HepG2 (cell line): ENCODE results near the gene GPC6. TPM values are rescaled to one million over a fixed set of nuclear protein-coding genes. Genes with fewer than 3 reads are reported as not detected.

Experiments used
- ATAC-seq: fragments of 200-7000 bp; cut with Tn5 transposase; 3 replicates; pipeline ENCODE4 v1.9.1; 2020; ENCODE audit warnings: mild to moderate bottlenecking, moderate library complexity
- BruUV-seq: library from RNA; stranded (reverse); fragments of 400-500 nt; replicated peaks from 2 replicates; lab custom pipeline; 2021; lab: Mats Ljungman, UMichigan
- CTCF ChIA-PET: fragments of 300-600 bp; formaldehyde crosslinking; extraction: SDS; loops from one replicate; lab custom pipeline; 2021; ENCODE audit warnings: low total read pairs, inconsistent platforms, low intra/inter-chr PET ratio; lab: Yijun Ruan, JAX
- POLR2A ChIA-PET: fragments of 350-600 bp; sonication (Branson Sonifier 250); formaldehyde crosslinking; loops from one replicate; lab custom pipeline; 2020; ENCODE audit warnings: antibody characterized with exemption, inconsistent platforms; lab: Yijun Ruan, JAX
- DNase-seq: peaks from one replicate; pipeline ENCODE4 v3.0.0-alpha.2; 2015; ENCODE audit warnings: low spot score
- FAIRE-seq: peaks from 3 replicates; lab custom pipeline; 2011; peaks lifted over from hg19 to GRCh38; lab: Jason Lieb, UNC
- H2AFZ ChIP-seq: one replicate; pipeline ENCODE4 v1.6.1; 2011; ENCODE audit warnings: low read length, inconsistent platforms
- H3K27ac ChIP-seq: fragments of 300-600 bp; 3 replicates; pipeline ENCODE4 v1.8.0; 2011; ENCODE audit warnings: mixed run types, mild to moderate bottlenecking, mixed read lengths, low read length, inconsistent platforms; ENCODE audit not compliant: insufficient read depth; ENCODE audit errors: extremely low read length
- H3K27me3 ChIP-seq, 2 experiments: fragments of 200-600 bp in 1 of 2; 2 replicates in 1 of 2; 3 replicates in 1 of 2; pipeline versions ENCODE4 v1.6.0 to v1.8.0; 2011; ENCODE audit warnings: low read length in 2 of 2, mild to moderate bottlenecking in 2 of 2, moderate library complexity in 2 of 2, inconsistent platforms in 1 of 2; ENCODE audit not compliant: insufficient read depth in 2 of 2, control insufficient read depth in 1 of 2
- H3K36me3 ChIP-seq, 2 experiments: fragments of 200-600 bp in 1 of 2; replicated peaks in 1 of 2; 2 replicates in 1 of 2; 3 replicates in 1 of 2; pipeline versions ENCODE4 v1.5.1 to v1.8.0; 2011; ENCODE audit warnings: low read length in 2 of 2, inconsistent platforms in 1 of 2; ENCODE audit not compliant: insufficient read depth in 2 of 2, control insufficient read depth in 1 of 2
- H3K4me1 ChIP-seq: 2 replicates; pipeline ENCODE4 v1.5.1; 2012; ENCODE audit warnings: low read length, inconsistent platforms; ENCODE audit not compliant: insufficient read depth
- H3K4me2 ChIP-seq: 2 replicates; pipeline ENCODE4 v1.6.0; 2011; ENCODE audit warnings: low read depth, low read length, inconsistent platforms
- H3K4me3 ChIP-seq, 3 experiments: fragments of 200-600 bp in 1 of 3; sonication (generic), shearing (Covaris generic) in 1 of 3; replicated peaks in 1 of 3; 2 replicates each; pipeline ENCODE4 v1.5.1; 2011 to 2016; ENCODE audit warnings: low read length in 3 of 3, inconsistent platforms in 2 of 3, low read depth in 2 of 3, mild to moderate bottlenecking in 2 of 3, control low read depth in 1 of 3, mixed read lengths in 1 of 3; ENCODE audit not compliant: insufficient read depth in 1 of 3
- H3K79me2 ChIP-seq: one replicate; pipeline ENCODE4 v1.6.1; 2011; ENCODE audit warnings: low read length, inconsistent platforms; ENCODE audit not compliant: insufficient read depth
- H3K9ac ChIP-seq: 2 replicates; pipeline ENCODE4 v1.6.0; 2011; ENCODE audit warnings: mild to moderate bottlenecking, low read depth, low read length, inconsistent platforms; ENCODE audit not compliant: insufficient read depth
- H3K9me3 ChIP-seq: 2 replicates; pipeline ENCODE4 v1.5.1; 2012; ENCODE audit warnings: mild to moderate bottlenecking, low read length
- H4K20me1 ChIP-seq: 2 replicates; pipeline ENCODE4 v1.6.0; 2011; ENCODE audit warnings: inconsistent platforms, mild to moderate bottlenecking, low read length, moderate library complexity; ENCODE audit not compliant: insufficient read depth
- ATF7-NPFF ChIP-seq: sonication (generic); formaldehyde crosslinking; IDR thresholded peaks from 2 replicates; pipeline ENCODE4 v1.8.1; 2023; ENCODE audit warnings: mild to moderate bottlenecking, low read depth, missing genetic modification reagents, moderate library complexity
- KLF15 ChIP-seq: sonication (generic); formaldehyde crosslinking; IDR thresholded peaks from 2 replicates; pipeline ENCODE4 v1.8.1; 2023; ENCODE audit warnings: borderline replicate concordance, mild to moderate bottlenecking, inconsistent platforms, missing genetic modification reagents, mixed read lengths
- PHF20 ChIP-seq: sonication (generic); formaldehyde crosslinking; IDR thresholded peaks from 2 replicates; pipeline ENCODE4 v1.5.0; 2020; ENCODE audit warnings: mild to moderate bottlenecking, missing genetic modification reagents
- SETDB1 ChIP-seq: sonication (generic); formaldehyde crosslinking; IDR thresholded peaks from 2 replicates; pipeline ENCODE4 v1.5.1; 2020; ENCODE audit warnings: missing genetic modification reagents, mild to moderate bottlenecking, borderline replicate concordance
- ZFP82 ChIP-seq: sonication (generic); formaldehyde crosslinking; IDR thresholded peaks from 2 replicates; pipeline ENCODE4 v1.5.1; 2020; ENCODE audit warnings: mild to moderate bottlenecking, missing genetic modification reagents, borderline replicate concordance
- ZNF652 ChIP-seq: IDR thresholded peaks from 2 replicates; pipeline ENCODE4 v1.6.1; 2016; ENCODE audit warnings: low read depth, borderline replicate concordance
- ZZZ3 ChIP-seq: sonication (generic); formaldehyde crosslinking; IDR thresholded peaks from 2 replicates; pipeline ENCODE4 v1.4.0; 2020; ENCODE audit warnings: missing genetic modification reagents, mild to moderate bottlenecking, borderline replicate concordance
- WGBS: methylation state at CpG from one replicate; pipeline ENCODE4 v1.1.6; 2017; ENCODE audit warnings: low lambda C conversion rate; 5-methylcytosine and 5-hydroxymethylcytosine counted together
- in situ Hi-C: cut with HindIII; loops from 2 replicates; pipeline ENCODE4 v1.10.0; 2017; ENCODE audit warnings: low pct_unique_long_range_greater_than_20kb; ENCODE audit not compliant: extremely low pct_ligation_motif_present
- intact Hi-C: fragments of 100-400 bp; cut with micrococcal nuclease; formaldehyde crosslinking; loops from one replicate; pipeline ENCODE4 v1.10.0; 2022; ENCODE audit not compliant: unreplicated experiment
- polyA plus RNA-seq, 8 experiments: library from polyadenylated mRNA; depleted of rRNA in 3 of 8; stranded (reverse) in 7 of 8; unstranded in 1 of 8; fragments of >200 nt; fragmentation: Illumina TruSeq in 4 of 8; extraction: Trizol in 4 of 8; gene quantifications; 2 replicates each; pipeline versions ENCODE4 v1.2.1 to v1.2.3, GENCODE V29; 2011 to 2016; ENCODE audit warnings: low read depth in 4 of 8, missing spikeins in 1 of 8, mixed read lengths in 1 of 8; ENCODE audit not compliant: insufficient read depth in 1 of 8
- total RNA-seq, 5 experiments: library from RNA; depleted of rRNA; stranded (reverse); fragments of >200 nt; fragmentation: Illumina TruSeq; extraction: Trizol; gene quantifications; 2 replicates each; pipeline ENCODE4 v1.2.3, GENCODE V29; 2016; ENCODE audit warnings: low read depth in 1 of 5
- TF ChIP-seq, protein P1 (sequence below): IDR thresholded peaks from 2 replicates; pipeline ENCODE4 v1.6.1; 2012; ENCODE audit warnings: low read depth, low read length, improper control_type of control experiment
- TF ChIP-seq, protein P2 (sequence below): sonication (generic); formaldehyde crosslinking; IDR thresholded peaks from 2 replicates; pipeline ENCODE4 v1.4.0; 2020; ENCODE audit warnings: mild to moderate bottlenecking, missing genetic modification reagents

GPC6 gene
- total and polyA plus RNA-seq, 2 of the 13 experiments (the other 11 are each of a cell fraction or from before 2014, with no cell fraction given): 24.5 to 33.9 TPM

DNA sequence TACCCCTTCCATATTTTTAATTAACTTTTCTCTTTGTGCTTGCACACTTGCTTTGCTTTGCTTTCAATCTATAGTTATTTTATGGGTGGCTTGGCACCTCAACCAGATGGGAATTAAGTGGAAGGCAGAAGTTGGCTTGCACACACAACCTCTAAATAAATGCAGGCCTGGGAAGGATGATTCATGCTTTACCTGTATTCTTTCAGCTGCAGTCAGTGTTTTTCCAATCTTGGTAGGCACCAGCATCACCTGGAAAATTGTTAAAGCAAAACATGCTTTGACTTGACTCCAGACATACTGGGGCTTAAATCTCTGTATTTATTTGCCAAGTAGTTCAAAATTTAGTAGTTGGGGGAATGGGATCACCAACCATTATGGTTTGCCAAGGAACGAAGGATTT is 543.0 kb downstream of the GPC6 start:
- intact Hi-C loops: no loop called here
- Histone ChIP-seq H3K4me1 (peaks cover 41% of the 10 kb centered on the region), H3K27me3 (no peaks in the 10 kb centered on the region), H2AFZ (no peak overlapping the region), H3K9ac (no peak overlapping the region), H3K4me3 (no peak overlapping the region), H4K20me1 (no peaks in the 10 kb centered on the region), H3K27ac (no peak overlapping the region)
- ChIA-PET CTCF (no interaction called here), POLR2A (no interaction called here)
- WGBS: 100% methylated on average over 1 of the region's 1 CpG
- BruUV-seq: no TSS peak
- no peak for TF ChIP-seq SETDB1 (CRISPR knock-in tag)
- TF ChIP-seq, all 625 proteins: peak for 0
- no peaks in the 10 kb centered on the region for H3K79me2 ChIP-seq
- in situ Hi-C loops: loop anchor here (25.0 kb wide), 1 partner anchor 532 kb away; the partner anchor contains the start of gene GPC6
- no peaks in the 10 kb centered on the region for H3K9me3 ChIP-seq
- no peak for ATAC-seq
- no peak for DNase-seq
- H3K36me3 ChIP-seq: no peaks in the 10 kb centered on the region
- H3K4me2 ChIP-seq: no peak overlapping the region
- no peak for FAIRE-seq

DNA sequence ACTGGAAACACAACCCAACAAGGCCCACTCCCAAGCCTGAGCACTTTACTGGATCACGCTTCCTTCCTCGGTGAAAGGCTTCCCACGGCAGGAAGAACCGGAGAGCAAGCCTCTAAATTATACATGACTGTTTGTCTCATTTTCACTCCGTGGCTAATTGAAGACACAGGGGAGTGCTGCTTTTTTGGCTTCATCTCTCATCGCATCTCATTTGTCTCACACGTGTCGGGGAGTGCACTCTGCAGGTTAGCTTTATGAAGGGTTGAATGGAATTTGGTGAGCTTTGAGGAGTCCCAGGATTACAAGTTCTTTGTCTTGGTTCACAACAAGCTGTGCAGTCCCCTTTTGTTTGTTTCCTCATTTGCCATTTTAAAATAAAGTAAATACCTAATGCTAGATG is 544.6 kb downstream of the GPC6 start:
- intact Hi-C loops (no loop called here), in situ Hi-C loops (loop anchor here (25.0 kb wide), 1 partner anchor 534 kb away; the partner anchor contains the start of gene GPC6)
- no peaks in the 10 kb centered on the region for H4K20me1 ChIP-seq
- no peaks in the 10 kb centered on the region for H3K9me3 ChIP-seq
- H3K27ac ChIP-seq: no peak overlapping the region
- H2AFZ ChIP-seq: no peak overlapping the region
- FAIRE-seq (no peak), DNase-seq (no peak), ATAC-seq (no peak)
- no peaks in the 10 kb centered on the region for H3K36me3 ChIP-seq
- no peak overlapping the region for H3K4me2 ChIP-seq
- 97% methylated on average over 8 of the region's 8 CpGs for WGBS
- TF ChIP-seq ZFP82 (CRISPR knock-in tag) (no peak), PHF20 (no peak), ZZZ3 (CRISPR knock-in tag) (no peak), KLF15 (no peak), ZNF652 (CRISPR knock-in tag) (no peak), ATF7-NPFF (CRISPR knock-in tag) (no peak)
- TF ChIP-seq, protein P1, sequence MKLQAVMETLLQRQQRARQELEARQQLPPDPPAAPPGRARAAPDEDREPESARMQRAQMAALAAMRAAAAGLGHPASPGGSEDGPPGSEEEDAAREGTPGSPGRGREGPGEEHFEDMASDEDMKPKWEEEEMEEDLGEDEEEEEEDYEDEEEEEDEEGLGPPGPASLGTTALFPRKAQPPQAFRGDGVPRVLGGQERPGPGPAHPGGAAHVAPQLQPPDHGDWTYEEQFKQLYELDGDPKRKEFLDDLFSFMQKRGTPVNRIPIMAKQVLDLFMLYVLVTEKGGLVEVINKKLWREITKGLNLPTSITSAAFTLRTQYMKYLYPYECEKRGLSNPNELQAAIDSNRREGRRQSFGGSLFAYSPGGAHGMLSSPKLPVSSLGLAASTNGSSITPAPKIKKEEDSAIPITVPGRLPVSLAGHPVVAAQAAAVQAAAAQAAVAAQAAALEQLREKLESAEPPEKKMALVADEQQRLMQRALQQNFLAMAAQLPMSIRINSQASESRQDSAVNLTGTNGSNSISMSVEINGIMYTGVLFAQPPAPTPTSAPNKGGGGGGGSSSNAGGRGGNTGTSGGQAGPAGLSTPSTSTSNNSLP: no peak
- TF ChIP-seq, protein P2, sequence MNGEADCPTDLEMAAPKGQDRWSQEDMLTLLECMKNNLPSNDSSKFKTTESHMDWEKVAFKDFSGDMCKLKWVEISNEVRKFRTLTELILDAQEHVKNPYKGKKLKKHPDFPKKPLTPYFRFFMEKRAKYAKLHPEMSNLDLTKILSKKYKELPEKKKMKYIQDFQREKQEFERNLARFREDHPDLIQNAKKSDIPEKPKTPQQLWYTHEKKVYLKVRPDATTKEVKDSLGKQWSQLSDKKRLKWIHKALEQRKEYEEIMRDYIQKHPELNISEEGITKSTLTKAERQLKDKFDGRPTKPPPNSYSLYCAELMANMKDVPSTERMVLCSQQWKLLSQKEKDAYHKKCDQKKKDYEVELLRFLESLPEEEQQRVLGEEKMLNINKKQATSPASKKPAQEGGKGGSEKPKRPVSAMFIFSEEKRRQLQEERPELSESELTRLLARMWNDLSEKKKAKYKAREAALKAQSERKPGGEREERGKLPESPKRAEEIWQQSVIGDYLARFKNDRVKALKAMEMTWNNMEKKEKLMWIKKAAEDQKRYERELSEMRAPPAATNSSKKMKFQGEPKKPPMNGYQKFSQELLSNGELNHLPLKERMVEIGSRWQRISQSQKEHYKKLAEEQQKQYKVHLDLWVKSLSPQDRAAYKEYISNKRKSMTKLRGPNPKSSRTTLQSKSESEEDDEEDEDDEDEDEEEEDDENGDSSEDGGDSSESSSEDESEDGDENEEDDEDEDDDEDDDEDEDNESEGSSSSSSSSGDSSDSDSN (CRISPR knock-in tag): no peak
- ChIA-PET POLR2A (no interaction called here), CTCF (no interaction called here)
- no peak overlapping the region for H3K9ac ChIP-seq
- H3K4me1 ChIP-seq: peaks cover 45% of the 10 kb centered on the region
- no peak overlapping the region for H3K4me3 ChIP-seq
- no peaks in the 10 kb centered on the region for H3K79me2 ChIP-seq
- H3K27me3 ChIP-seq: no peaks in the 10 kb centered on the region
- BruUV-seq: no TSS peak
